Activated CD8-positive, alpha-beta memory T cell treated with anti-CD3 and anti-CD28 coated beads, Interleukin-2, amount 50 U/mL, for 24 hours (primary cell): ENCODE measurements around the gene MYOCOS.
"Not testable (repeated sequence)": the region's sequence is repeated elsewhere in the genome, so short reads cannot be mapped to it uniquely, and the experiment has no call there.

Experiments
- DNase-seq: peaks from one replicate; pipeline ENCODE4 v3.0.0-alpha.2; 2020; ENCODE audit errors: extremely low read depth

MYOCOS gene

GRCh38 chr1:171625225-171625624 lies 3.2 kb downstream of the MYOCOS start:
- DNase-seq: no peak

GRCh38 chr1:171627020-171627419 lies 5.0 kb downstream of the MYOCOS start:
- no peak for DNase-seq

- no peak for DNase-seq
Measured at GRCh38 chr1:171628225-171628624, 6.2 kb downstream of the MYOCOS start.

- no peak for DNase-seq
Measured at GRCh38 chr1:171635661-171636060, 13.6 kb downstream of the MYOCOS start.

GRCh38 chr1:171636141-171636540 lies 14.1 kb downstream of the MYOCOS start:
- no peak for DNase-seq

GRCh38 chr1:171637928-171638576 lies 16.0 kb downstream of the MYOCOS start:
- DNase-seq: no peak

- DNase-seq: no peak
Measured at GRCh38 chr1:171640225-171640624, 18.2 kb downstream of the MYOCOS start.

GRCh38 chr1:171641076-171641864 lies 19.2 kb downstream of the MYOCOS start:
- DNase-seq: no peak

- no peak for DNase-seq
Measured at GRCh38 chr1:171642197-171642596, 20.2 kb downstream of the MYOCOS start.

GRCh38 chr1:171643156-171643555 lies 21.1 kb downstream of the MYOCOS start:
- no peak for DNase-seq

- peak; percentile 32 for DNase-seq
Measured at GRCh38 chr1:171644805-171645483, 22.9 kb downstream of the MYOCOS start.

GRCh38 chr1:171645553-171646248 lies 23.7 kb downstream of the MYOCOS start:
- DNase-seq: no peak

- DNase-seq: no peak
Measured at GRCh38 chr1:171646249-171646560, 24.2 kb downstream of the MYOCOS start.

GRCh38 chr1:171652234-171652822 lies 30.3 kb downstream of the MYOCOS start, which contains the start of gene MYOC:
Gene MYOC, minus strand, starts transcription at chr1:171652688. Its CDS starts 77 bp downstream, at chr1:171652611.
- no peak for DNase-seq

GRCh38 chr1:171653796-171654195 lies 31.8 kb downstream of the MYOCOS start:
- no peak for DNase-seq

GRCh38 chr1:171654201-171654941 lies 32.3 kb downstream of the MYOCOS start:
- no peak for DNase-seq

GRCh38 chr1:171654942-171655745 lies 33.1 kb downstream of the MYOCOS start:
- peak; percentile 38 for DNase-seq

- DNase-seq: no peak
Measured at GRCh38 chr1:171655746-171656116, 33.7 kb downstream of the MYOCOS start.

- not testable (repeated sequence) for DNase-seq
Measured at GRCh38 chr1:171656206-171656605, 34.2 kb downstream of the MYOCOS start.

- no peak for DNase-seq
Measured at GRCh38 chr1:171661076-171661650, 39.1 kb downstream of the MYOCOS start.
